A549 (cell line): ENCODE measurements around the gene MMP19. TPM values are rescaled to one million over a fixed set of nuclear protein-coding genes. Genes with fewer than 3 reads are reported as not detected.

Source experiments
- ATAC-seq, 2 experiments: fragments of 200-7000 bp in 1 of 2; fragments of >200 bp in 1 of 2; cut with Nextera tagmentation in 1 of 2; cut with Tn5 transposase in 1 of 2; 3 replicates each; pipeline versions ENCODE4 v1.8.0 to v1.9.1; 2018 to 2020; ENCODE audit warnings: mild to moderate bottlenecking in 1 of 2, moderate library complexity in 1 of 2
- CTCF ChIA-PET: fragments of 300-600 bp; sonication (Branson Sonifier 250); formaldehyde crosslinking; extraction: SDS; loops from one replicate; lab custom pipeline; 2021; ENCODE audit warnings: antibody characterized with exemption, inconsistent platforms; lab: Yijun Ruan, JAX
- POLR2A ChIA-PET: fragments of 350-600 bp; formaldehyde crosslinking; extraction: SDS; loops from one replicate; lab custom pipeline; 2021; ENCODE audit warnings: antibody characterized with exemption, inconsistent platforms; lab: Yijun Ruan, JAX
- DNase-seq, 2 experiments: peaks; one replicate each; pipeline versions ENCODE4 v3.0.0 to v3.0.0-alpha.2; 2011 to 2016; ENCODE audit warnings: low read depth in 1 of 2, low spot score in 1 of 2
- FAIRE-seq: peaks from 2 replicates; lab custom pipeline; 2011; peaks lifted over from hg19 to GRCh38; lab: Jason Lieb, UNC
- H3K27ac ChIP-seq, 2 experiments: fragments of >200 bp; sonication (Bioruptor Twin); formaldehyde crosslinking; 3 replicates each; pipeline ENCODE4 v1.5.1; 2016 to 2017
- H3K4me1 ChIP-seq: fragments of >200 bp; sonication (Bioruptor Twin); formaldehyde crosslinking; 3 replicates; pipeline ENCODE4 v1.6.1; 2016
- H3K4me2 ChIP-seq: fragments of >200 bp; sonication (Bioruptor Twin); formaldehyde crosslinking; 3 replicates; pipeline ENCODE4 v1.6.1; 2016
- H3K4me3 ChIP-seq: fragments of >200 bp; sonication (Bioruptor Twin); formaldehyde crosslinking; 3 replicates; pipeline ENCODE4 v1.5.1; 2016
- H3K9me3 ChIP-seq: fragments of >200 bp; sonication (Bioruptor Twin); formaldehyde crosslinking; 3 replicates; pipeline ENCODE4 v1.6.1; 2016
- CBX8 ChIP-seq: fragments of 200-600 bp; sonication (generic); IDR thresholded peaks from 2 replicates; pipeline ENCODE4 v1.6.1; 2016
- EP300 ChIP-seq, 2 experiments: fragments of >200 bp; sonication (Bioruptor Twin); formaldehyde crosslinking; IDR thresholded peaks; 2 replicates in 1 of 2; 3 replicates in 1 of 2; pipeline ENCODE4 v1.6.1; 2016 to 2017
- REST ChIP-seq: fragments of 200-600 bp; sonication (generic); IDR thresholded peaks from 2 replicates; pipeline ENCODE4 v1.6.1; 2016; ENCODE audit warnings: antibody characterized with exemption, mild to moderate bottlenecking, moderate library complexity
- SREBF2 ChIP-seq: fragments of 450-650 bp; IDR thresholded peaks from 2 replicates; pipeline ENCODE4 v1.6.1; 2014; ENCODE audit warnings: mild to moderate bottlenecking, moderate library complexity
- WGBS: methylation state at CpG from one replicate; pipeline ENCODE4 v1.1.6; 2017; ENCODE audit errors: missing lambda C conversion rate; 5-methylcytosine and 5-hydroxymethylcytosine counted together
- polyA plus RNA-seq, 4 experiments: library from polyadenylated mRNA; depleted of rRNA in 3 of 4; stranded (reverse); fragments of >200 nt; fragmentation: RNase III in 1 of 4; extraction: RNeasy Plus Mini Kit Qiagen cat#74134 plus additional on column Dnase treatment in 1 of 4; gene quantifications; 2 replicates in 3 of 4; 3 replicates in 1 of 4; pipeline ENCODE4 v1.2.3, GENCODE V29; 2011 to 2017

Gene MMP19
- polyA plus RNA-seq, 2 of the 4 experiments (the other 2 are of a cell fraction): 0.06 to 0.09 TPM

GRCh38 chr12:55789171-55789570 is 53.6 kb downstream of the MMP19 start (continued):
- no peak for TF ChIP-seq REST
- TF ChIP-seq SREBF2: no peak
- no peak for TF ChIP-seq CBX8

- TF ChIP-seq EP300 (IDR thresholded peaks at IDR 0.05): no peak
- ChIA-PET POLR2A (interaction anchor here (0.7 kb wide), 1 partner anchor 35 kb away, joined by 3 read pairs; no protein-coding TSS in a partner anchor), CTCF (interaction anchor here (0.7 to 2.5 kb wide), 6 partner anchors 9 to 50 kb away, joined by 3 to 18 read pairs (median 4); partner anchors contain the start of genes ORMDL2 and SARNP)
- ATAC-seq: no peak
- no peaks in the 10 kb centered on the region for H3K4me1 ChIP-seq
- H3K9me3 ChIP-seq: no peaks in the 10 kb centered on the region
- H3K4me3 ChIP-seq: no peak overlapping the region
- no peak for DNase-seq
- no peak overlapping the region for H3K27ac ChIP-seq
- FAIRE-seq: no peak
- 93% methylated on average over 7 of the region's 7 CpGs for whole genome bisulfite sequencing
- no peak overlapping the region for H3K4me2 ChIP-seq
Measured at GRCh38 chr12:55788546-55788945, 54.2 kb downstream of the MMP19 start.

Other genes with a start within 250 kb of the MMP19 start
- not detected in 2 replicates for gene OR10P1, start 206.0 kb downstream of the MMP19 start, polyA plus RNA-seq (2011; rRNA removed)
- gene OR10P1, start 206.0 kb downstream of the MMP19 start, polyA plus RNA-seq (2017; fragmentation: RNase III; extraction: RNeasy Plus Mini Kit Qiagen cat#74134 plus additional on column Dnase treatment): not detected in 3 replicates
- 1.1 and 1.4 TPM in 2 replicates for gene ITGA7, start 135.0 kb downstream of the MMP19 start, polyA plus RNA-seq (2011; rRNA removed)
- 1.7 to 2.0 TPM (median 1.9 TPM) in 3 replicates for gene ITGA7, start 135.0 kb downstream of the MMP19 start, polyA plus RNA-seq (2017; fragmentation: RNase III; extraction: RNeasy Plus Mini Kit Qiagen cat#74134 plus additional on column Dnase treatment)
- gene BLOC1S1, start 126.9 kb downstream of the MMP19 start, polyA plus RNA-seq (2011; rRNA removed): 112 and 115 TPM in 2 replicates
- gene BLOC1S1, start 126.9 kb downstream of the MMP19 start, polyA plus RNA-seq (2017; fragmentation: RNase III; extraction: RNeasy Plus Mini Kit Qiagen cat#74134 plus additional on column Dnase treatment): 129 to 138 TPM (median 134 TPM) in 3 replicates
- 8.1 and 9.1 TPM in 2 replicates for gene RDH5, start 122.5 kb downstream of the MMP19 start, polyA plus RNA-seq (2011; rRNA removed)
- gene RDH5, start 122.5 kb downstream of the MMP19 start, polyA plus RNA-seq (2017; fragmentation: RNase III; extraction: RNeasy Plus Mini Kit Qiagen cat#74134 plus additional on column Dnase treatment): 3.4 to 5.4 TPM (median 4.1 TPM) in 3 replicates
- 512 and 724 TPM in 2 replicates for gene CD63, start 113.9 kb downstream of the MMP19 start, polyA plus RNA-seq (2011; rRNA removed)
- gene CD63, start 113.9 kb downstream of the MMP19 start, polyA plus RNA-seq (2017; fragmentation: RNase III; extraction: RNeasy Plus Mini Kit Qiagen cat#74134 plus additional on column Dnase treatment): 493 to 547 TPM (median 530 TPM) in 3 replicates
- 1.2 and 1.4 TPM in 2 replicates for gene GDF11, start 99.8 kb downstream of the MMP19 start, polyA plus RNA-seq (2011; rRNA removed)
- 2.8 to 3.6 TPM (median 3.1 TPM) in 3 replicates for gene GDF11, start 99.8 kb downstream of the MMP19 start, polyA plus RNA-seq (2017; fragmentation: RNase III; extraction: RNeasy Plus Mini Kit Qiagen cat#74134 plus additional on column Dnase treatment)
- gene SARNP, start 25.2 kb downstream of the MMP19 start, polyA plus RNA-seq (2011; rRNA removed): 164 and 198 TPM in 2 replicates
- 116 to 126 TPM (median 123 TPM) in 3 replicates for gene SARNP, start 25.2 kb downstream of the MMP19 start, polyA plus RNA-seq (2017; fragmentation: RNase III; extraction: RNeasy Plus Mini Kit Qiagen cat#74134 plus additional on column Dnase treatment)
- gene ORMDL2, start 24.9 kb downstream of the MMP19 start, polyA plus RNA-seq (2011; rRNA removed): 93.6 and 138 TPM in 2 replicates
- 73.5 to 82.9 TPM (median 79.0 TPM) in 3 replicates for gene ORMDL2, start 24.9 kb downstream of the MMP19 start, polyA plus RNA-seq (2017; fragmentation: RNase III; extraction: RNeasy Plus Mini Kit Qiagen cat#74134 plus additional on column Dnase treatment)
- 11.9 and 23.6 TPM in 2 replicates for gene DNAJC14, start 13.3 kb downstream of the MMP19 start, polyA plus RNA-seq (2011; rRNA removed)
- gene DNAJC14, start 13.3 kb downstream of the MMP19 start, polyA plus RNA-seq (2017; fragmentation: RNase III; extraction: RNeasy Plus Mini Kit Qiagen cat#74134 plus additional on column Dnase treatment): 23.6 to 30.4 TPM (median 29.5 TPM) in 3 replicates
- 39.2 and 49.5 TPM in 2 replicates for gene PYM1, start 85.0 kb upstream of the MMP19 start, polyA plus RNA-seq (2011; rRNA removed)
- gene PYM1, start 85.0 kb upstream of the MMP19 start, polyA plus RNA-seq (2017; fragmentation: RNase III; extraction: RNeasy Plus Mini Kit Qiagen cat#74134 plus additional on column Dnase treatment): 27.0 to 30.6 TPM (median 30.4 TPM) in 3 replicates
- 24.7 and 26.1 TPM in 2 replicates for gene DGKA, start 88.2 kb upstream of the MMP19 start, polyA plus RNA-seq (2011; rRNA removed)
- 21.0 to 23.7 TPM (median 22.6 TPM) in 3 replicates for gene DGKA, start 88.2 kb upstream of the MMP19 start, polyA plus RNA-seq (2017; fragmentation: RNase III; extraction: RNeasy Plus Mini Kit Qiagen cat#74134 plus additional on column Dnase treatment)
- 2.2 and 2.3 TPM in 2 replicates for gene PMEL, start 123.1 kb upstream of the MMP19 start, polyA plus RNA-seq (2011; rRNA removed)
- 0.71 to 1.4 TPM (median 1.0 TPM) in 3 replicates for gene PMEL, start 123.1 kb upstream of the MMP19 start, polyA plus RNA-seq (2017; fragmentation: RNase III; extraction: RNeasy Plus Mini Kit Qiagen cat#74134 plus additional on column Dnase treatment)
- gene CDK2, start 123.9 kb upstream of the MMP19 start, polyA plus RNA-seq (2011; rRNA removed): 51.0 and 86.3 TPM in 2 replicates
- 41.5 to 53.8 TPM (median 48.3 TPM) in 3 replicates for gene CDK2, start 123.9 kb upstream of the MMP19 start, polyA plus RNA-seq (2017; fragmentation: RNase III; extraction: RNeasy Plus Mini Kit Qiagen cat#74134 plus additional on column Dnase treatment)
- gene RAB5B, start 131.1 kb upstream of the MMP19 start, polyA plus RNA-seq (2011; rRNA removed): 90.4 and 93.7 TPM in 2 replicates
- gene RAB5B, start 131.1 kb upstream of the MMP19 start, polyA plus RNA-seq (2017; fragmentation: RNase III; extraction: RNeasy Plus Mini Kit Qiagen cat#74134 plus additional on column Dnase treatment): 27.7 to 37.2 TPM (median 36.3 TPM) in 3 replicates
- gene SUOX, start 154.3 kb upstream of the MMP19 start, polyA plus RNA-seq (2011; rRNA removed): 15.6 and 22.2 TPM in 2 replicates
- 10.8 to 13.6 TPM (median 13.5 TPM) in 3 replicates for gene SUOX, start 154.3 kb upstream of the MMP19 start, polyA plus RNA-seq (2017; fragmentation: RNase III; extraction: RNeasy Plus Mini Kit Qiagen cat#74134 plus additional on column Dnase treatment)
- gene IKZF4, start 178.1 kb upstream of the MMP19 start, polyA plus RNA-seq (2011; rRNA removed): 2.0 and 2.9 TPM in 2 replicates
- 1.5 to 2.4 TPM (median 2.0 TPM) in 3 replicates for gene IKZF4, start 178.1 kb upstream of the MMP19 start, polyA plus RNA-seq (2017; fragmentation: RNase III; extraction: RNeasy Plus Mini Kit Qiagen cat#74134 plus additional on column Dnase treatment)
- 513 and 524 TPM in 2 replicates for gene RPS26, start 199.0 kb upstream of the MMP19 start, polyA plus RNA-seq (2011; rRNA removed)
- 677 to 831 TPM (median 779 TPM) in 3 replicates for gene RPS26, start 199.0 kb upstream of the MMP19 start, polyA plus RNA-seq (2017; fragmentation: RNase III; extraction: RNeasy Plus Mini Kit Qiagen cat#74134 plus additional on column Dnase treatment)
- gene ERBB3, start 237.2 kb upstream of the MMP19 start, polyA plus RNA-seq (2011; rRNA removed): 17.0 and 24.9 TPM in 2 replicates
- gene ERBB3, start 237.2 kb upstream of the MMP19 start, polyA plus RNA-seq (2017; fragmentation: RNase III; extraction: RNeasy Plus Mini Kit Qiagen cat#74134 plus additional on column Dnase treatment): 1.8 to 2.2 TPM (median 1.8 TPM) in 3 replicates